PFSK-1 (cell line): ENCODE measurements around the gene SDC1.

ENCODE experiments used
- FOXP2 ChIP-seq: optimal IDR thresholded peaks from 2 replicates; pipeline ENCODE3; 2011; ENCODE audit warnings: borderline replicate concordance, control low read depth, inconsistent platforms; ENCODE audit not compliant: insufficient read depth; ENCODE audit errors: extremely low read length, extremely low read depth
- POLR2AphosphoS5 ChIP-seq: IDR thresholded peaks from 2 replicates; pipeline ENCODE4 v1.6.1; 2012; ENCODE audit warnings: low read depth, mild to moderate bottlenecking, control low read depth, low read length, moderate library complexity
- SIN3A ChIP-seq: IDR thresholded peaks from 2 replicates; pipeline ENCODE4 v1.6.1; 2012; ENCODE audit warnings: mild to moderate bottlenecking, low read length, moderate library complexity, borderline replicate concordance; ENCODE audit not compliant: insufficient read depth
- TAF1 ChIP-seq: IDR thresholded peaks from 2 replicates; pipeline ENCODE4 v1.6.1; 2012; ENCODE audit warnings: low read length, control low read depth, borderline replicate concordance; ENCODE audit not compliant: insufficient read depth
- TF ChIP-seq, protein P1 (sequence below), 2 experiments: IDR thresholded peaks; 2 replicates each; pipeline versions ENCODE4 v1.6.1 to v1.8.0; 2011 to 2012; ENCODE audit warnings: low read depth in 2 of 2, low read length in 2 of 2, control low read depth in 1 of 2, inconsistent platforms in 1 of 2, mild to moderate bottlenecking in 1 of 2, moderate library complexity in 1 of 2; ENCODE audit not compliant: insufficient read depth in 1 of 2

Gene SDC1

DNA sequence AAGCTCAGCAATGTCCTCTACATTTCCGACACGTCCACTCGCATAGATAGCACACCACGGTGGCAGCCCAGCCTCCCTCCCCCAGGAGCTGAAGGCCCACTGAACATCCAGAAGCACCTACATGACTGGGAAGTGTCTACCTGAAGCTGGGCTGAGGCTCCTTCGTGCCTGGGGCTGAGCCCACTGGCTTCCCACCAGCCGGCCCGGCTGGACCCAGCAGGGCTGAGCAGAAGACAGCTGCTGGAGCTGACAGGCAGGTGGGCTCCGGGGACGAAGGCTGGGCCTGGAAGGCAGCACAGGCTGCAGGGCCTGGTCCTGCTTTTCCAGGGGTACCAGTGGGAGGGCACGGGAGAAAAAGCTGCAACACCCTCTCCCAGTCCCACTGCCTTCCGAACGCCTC lies 13.5 kb downstream of the SDC1 start:
- TF ChIP-seq TAF1 = no peak
- TF ChIP-seq, protein P1, sequence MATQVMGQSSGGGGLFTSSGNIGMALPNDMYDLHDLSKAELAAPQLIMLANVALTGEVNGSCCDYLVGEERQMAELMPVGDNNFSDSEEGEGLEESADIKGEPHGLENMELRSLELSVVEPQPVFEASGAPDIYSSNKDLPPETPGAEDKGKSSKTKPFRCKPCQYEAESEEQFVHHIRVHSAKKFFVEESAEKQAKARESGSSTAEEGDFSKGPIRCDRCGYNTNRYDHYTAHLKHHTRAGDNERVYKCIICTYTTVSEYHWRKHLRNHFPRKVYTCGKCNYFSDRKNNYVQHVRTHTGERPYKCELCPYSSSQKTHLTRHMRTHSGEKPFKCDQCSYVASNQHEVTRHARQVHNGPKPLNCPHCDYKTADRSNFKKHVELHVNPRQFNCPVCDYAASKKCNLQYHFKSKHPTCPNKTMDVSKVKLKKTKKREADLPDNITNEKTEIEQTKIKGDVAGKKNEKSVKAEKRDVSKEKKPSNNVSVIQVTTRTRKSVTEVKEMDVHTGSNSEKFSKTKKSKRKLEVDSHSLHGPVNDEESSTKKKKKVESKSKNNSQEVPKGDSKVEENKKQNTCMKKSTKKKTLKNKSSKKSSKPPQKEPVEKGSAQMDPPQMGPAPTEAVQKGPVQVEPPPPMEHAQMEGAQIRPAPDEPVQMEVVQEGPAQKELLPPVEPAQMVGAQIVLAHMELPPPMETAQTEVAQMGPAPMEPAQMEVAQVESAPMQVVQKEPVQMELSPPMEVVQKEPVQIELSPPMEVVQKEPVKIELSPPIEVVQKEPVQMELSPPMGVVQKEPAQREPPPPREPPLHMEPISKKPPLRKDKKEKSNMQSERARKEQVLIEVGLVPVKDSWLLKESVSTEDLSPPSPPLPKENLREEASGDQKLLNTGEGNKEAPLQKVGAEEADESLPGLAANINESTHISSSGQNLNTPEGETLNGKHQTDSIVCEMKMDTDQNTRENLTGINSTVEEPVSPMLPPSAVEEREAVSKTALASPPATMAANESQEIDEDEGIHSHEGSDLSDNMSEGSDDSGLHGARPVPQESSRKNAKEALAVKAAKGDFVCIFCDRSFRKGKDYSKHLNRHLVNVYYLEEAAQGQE (IDR thresholded peaks at IDR 0.05; ENCODE audit: insufficient read depth in 1 of 2, low read depth in 2 of 2, low read length in 2 of 2) = no peak
- TF ChIP-seq POLR2AphosphoS5 = no peak
- TF ChIP-seq SIN3A = no peak
- no peak for TF ChIP-seq FOXP2

GRCh38 chr2:20210462-20210861 lies 14.5 kb downstream of the SDC1 start:
- TF ChIP-seq TAF1 (no peak), FOXP2 (no peak), POLR2AphosphoS5 (no peak), SIN3A (no peak)
- TF ChIP-seq, protein P1 (IDR thresholded peaks at IDR 0.05; ENCODE audit: insufficient read depth in 1 of 2, low read depth in 2 of 2, low read length in 2 of 2) = no peak

GRCh38 chr2:20209373-20210109 lies 15.4 kb downstream of the SDC1 start:
- TF ChIP-seq, protein P1 (IDR thresholded peaks at IDR 0.05; ENCODE audit: insufficient read depth in 1 of 2, low read depth in 2 of 2, low read length in 2 of 2) = no peak
- no peak for TF ChIP-seq TAF1
- no peak for TF ChIP-seq SIN3A
- no peak for TF ChIP-seq FOXP2
- TF ChIP-seq POLR2AphosphoS5 = no peak

DNA sequence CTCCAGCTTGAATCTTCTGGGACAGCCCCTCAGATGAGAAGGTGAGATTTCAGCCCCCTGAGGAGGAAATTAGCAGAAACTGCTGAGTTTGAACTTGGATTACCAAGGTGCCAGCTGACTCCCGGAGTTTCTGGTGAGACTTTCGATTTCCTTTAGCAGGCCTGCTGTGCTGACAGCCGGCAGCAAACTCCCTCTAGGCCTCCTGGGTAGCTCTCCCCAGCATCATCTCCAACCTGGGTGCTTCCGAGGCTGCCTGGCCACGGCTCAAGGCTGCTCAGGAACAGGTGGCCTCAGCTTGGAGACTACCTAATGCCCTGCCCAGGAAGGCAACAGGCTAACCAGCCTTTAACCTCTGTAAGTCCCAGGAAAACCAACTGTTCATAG lies 16.5 kb downstream of the SDC1 start:
- TF ChIP-seq FOXP2 (no peak), SIN3A (no peak), TAF1 (no peak), POLR2AphosphoS5 (no peak)
- TF ChIP-seq, protein P1 (IDR thresholded peaks at IDR 0.05; ENCODE audit: insufficient read depth in 1 of 2, low read depth in 2 of 2, low read length in 2 of 2) = no peak
